ENCODE results near the gene HSPA4L.

The HSPA4L gene

GRCh38 chr4:127759228-127759820, 22.8 kb upstream of the HSPA4L start:
- H3K27ac ChIP-seq (ENCODE audit: low read length): no peak overlapping the region
- H3K27me3 ChIP-seq (ENCODE audit: low read depth, low read length): no peaks in the 10 kb centered on the region
- H3K79me2 ChIP-seq (ENCODE audit: low read length): no peaks in the 10 kb centered on the region
- no peak overlapping the region for H3K9ac ChIP-seq (ENCODE audit: low read length)
- no peaks in the 10 kb centered on the region for H3K9me3 ChIP-seq (ENCODE audit: insufficient read depth, low read length)
- H3K36me3 ChIP-seq (replicated peaks; ENCODE audit: low read depth, low read length): no peaks in the 10 kb centered on the region
- TF ChIP-seq CTCF (IDR thresholded peaks at IDR 0.05; ENCODE audit: low read depth, low read length) (no peak), EZH2phosphoT487 (IDR thresholded peaks at IDR 0.05; ENCODE audit: low read depth) (no peak)
- no peak overlapping the region for H2AFZ ChIP-seq (ENCODE audit: low read depth, low read length)
- H3K4me1 ChIP-seq (ENCODE audit: low read length): no peaks in the 10 kb centered on the region; the same call in 1 of the 2 replicates
- no peak overlapping the region for H3K4me2 ChIP-seq (ENCODE audit: low read length)
- H4K20me1 ChIP-seq (ENCODE audit: insufficient read depth, low read length): no peaks in the 10 kb centered on the region
- no peak overlapping the region for H3K4me3 ChIP-seq (ENCODE audit: low read length)

GRCh38 chr4:127759893-127760292, 22.2 kb upstream of the HSPA4L start:
- TF ChIP-seq CTCF (IDR thresholded peaks at IDR 0.05; ENCODE audit: low read depth, low read length) (no peak), EZH2phosphoT487 (IDR thresholded peaks at IDR 0.05; ENCODE audit: low read depth) (no peak)
- Histone ChIP-seq H2AFZ (ENCODE audit: low read depth, low read length) (no peak overlapping the region), H3K9me3 (ENCODE audit: insufficient read depth, low read length) (no peaks in the 10 kb centered on the region), H3K4me3 (ENCODE audit: low read length) (no peak overlapping the region), H3K4me2 (ENCODE audit: low read length) (no peak overlapping the region), H4K20me1 (ENCODE audit: insufficient read depth, low read length) (no peaks in the 10 kb centered on the region), H3K79me2 (ENCODE audit: low read length) (no peaks in the 10 kb centered on the region), H3K27me3 (ENCODE audit: low read depth, low read length) (no peaks in the 10 kb centered on the region), H3K9ac (ENCODE audit: low read length) (no peak overlapping the region), H3K27ac (ENCODE audit: low read length) (no peak overlapping the region), H3K4me1 (ENCODE audit: low read length) (no peaks in the 10 kb centered on the region; the same call in 1 of the 2 replicates), H3K36me3 (replicated peaks; ENCODE audit: low read depth, low read length) (no peaks in the 10 kb centered on the region)

- TF ChIP-seq CTCF (IDR thresholded peaks at IDR 0.05; ENCODE audit: low read depth, low read length) (no peak), EZH2phosphoT487 (IDR thresholded peaks at IDR 0.05; ENCODE audit: low read depth) (no peak)
- Histone ChIP-seq H3K79me2 (ENCODE audit: low read length) (no peaks in the 10 kb centered on the region), H3K4me2 (ENCODE audit: low read length) (no peak overlapping the region), H4K20me1 (ENCODE audit: insufficient read depth, low read length) (no peaks in the 10 kb centered on the region), H3K4me3 (ENCODE audit: low read length) (no peak overlapping the region), H3K27me3 (ENCODE audit: low read depth, low read length) (peaks cover 5% of the 10 kb centered on the region; the same call in 1 of the 2 replicates), H3K27ac (ENCODE audit: low read length) (no peak overlapping the region), H3K9ac (ENCODE audit: low read length) (no peak overlapping the region), H3K4me1 (ENCODE audit: low read length) (peaks cover 6% of the 10 kb centered on the region), H3K9me3 (ENCODE audit: insufficient read depth, low read length) (no peaks in the 10 kb centered on the region), H3K36me3 (replicated peaks; ENCODE audit: low read depth, low read length) (no peaks in the 10 kb centered on the region), H2AFZ (ENCODE audit: low read depth, low read length) (no peak overlapping the region)
Measured at GRCh38 chr4:127771535-127772275, 10.4 kb upstream of the HSPA4L start.

- no peaks in the 10 kb centered on the region for H3K9me3 ChIP-seq (ENCODE audit: insufficient read depth, low read length)
- peak overlapping the region; percentile 57 for H3K4me2 ChIP-seq (ENCODE audit: low read length)
- no peaks in the 10 kb centered on the region for H3K79me2 ChIP-seq (ENCODE audit: low read length)
- H4K20me1 ChIP-seq (ENCODE audit: insufficient read depth, low read length): no peaks in the 10 kb centered on the region
- peak overlapping the region; percentile 55 for H3K4me3 ChIP-seq (ENCODE audit: low read length)
- H3K27ac ChIP-seq (ENCODE audit: low read length): no peak overlapping the region
- H3K27me3 ChIP-seq (ENCODE audit: low read depth, low read length): peaks cover 14% of the 10 kb centered on the region
- H3K36me3 ChIP-seq (replicated peaks; ENCODE audit: low read depth, low read length): no peaks in the 10 kb centered on the region
- peaks cover 6% of the 10 kb centered on the region for H3K4me1 ChIP-seq (ENCODE audit: low read length)
- no peak overlapping the region for H3K9ac ChIP-seq (ENCODE audit: low read length)
- TF ChIP-seq CTCF (IDR thresholded peaks at IDR 0.05; ENCODE audit: low read depth, low read length): no peak
- no peak for TF ChIP-seq EZH2phosphoT487 (IDR thresholded peaks at IDR 0.05; ENCODE audit: low read depth)
- peak overlapping the region; percentile 56 for H2AFZ ChIP-seq (ENCODE audit: low read depth, low read length)
Measured at GRCh38 chr4:127772769-127773671, 9.1 kb upstream of the HSPA4L start.

All from OCI-LY3 (cell line).